GM21360 (cell line): ENCODE results near the gene TAMALIN.

Experiments used
- ATAC-seq: cut with Tn5 transposase; IDR thresholded peaks from one replicate; pipeline ENCODE4 v1.9.1; 2021; ENCODE audit warnings: mild to moderate bottlenecking, moderate library complexity; ENCODE audit not compliant: unreplicated experiment

TAMALIN gene

GRCh38 chr12:52054231-52054832 is 47.6 kb downstream of the TAMALIN start:
- ATAC-seq = no peak

- no peak for ATAC-seq
These were observed 48.3 kb downstream of the TAMALIN start for GRCh38 chr12:52054833-52055730.

GRCh38 chr12:52055731-52056711 is 49.3 kb downstream of the TAMALIN start:
- ATAC-seq = no peak

- no peak for ATAC-seq
These were observed 50.3 kb downstream of the TAMALIN start for GRCh38 chr12:52056801-52057637.

GRCh38 chr12:52057638-52058576 is 51.2 kb downstream of the TAMALIN start:
- ATAC-seq = no peak

- no peak for ATAC-seq
These were observed 52.0 kb downstream of the TAMALIN start for GRCh38 chr12:52058631-52059361.

GRCh38 chr12:52059582-52060497 is 53.1 kb downstream of the TAMALIN start:
- no peak for ATAC-seq

GRCh38 chr12:52060498-52061177 is 53.9 kb downstream of the TAMALIN start:
- no peak for ATAC-seq

GRCh38 chr12:52061470-52062166 is 54.9 kb downstream of the TAMALIN start:
- ATAC-seq = no peak

GRCh38 chr12:52062167-52063081 is 55.7 kb downstream of the TAMALIN start:
- ATAC-seq = no peak

GRCh38 chr12:52063082-52063924 is 56.6 kb downstream of the TAMALIN start:
- ATAC-seq = no peak

- no peak for ATAC-seq
These were observed 57.4 kb downstream of the TAMALIN start for GRCh38 chr12:52063981-52064649.
